BLaER1 treated with 17β-estradiol and CSF1 and Interleukin-3, amounts not matched to agents 10 nM and 100 nM (cell line): ENCODE data around the gene LMTK3.
"Not testable (repeated sequence)": the region's sequence is repeated elsewhere in the genome, so short reads cannot be mapped to it uniquely, and the experiment has no call there.

Source experiments
- H3K27ac ChIP-seq, 11 experiments: shearing (Covaris generic); formaldehyde crosslinking; 2 replicates each; pipeline ENCODE4 v1.8.1; 2022
- H3K27me3 ChIP-seq, 11 experiments: shearing (Covaris generic); formaldehyde crosslinking; 2 replicates each; pipeline ENCODE4 v1.8.1; 2022
- H3K36me3 ChIP-seq, 11 experiments: shearing (Covaris generic); formaldehyde crosslinking; 2 replicates each; pipeline ENCODE4 v1.8.1; 2022
- H3K4me1 ChIP-seq, 10 experiments: shearing (Covaris generic); formaldehyde crosslinking; 2 replicates each; pipeline ENCODE4 v1.8.1; 2022
- H3K4me2 ChIP-seq, 11 experiments: shearing (Covaris generic); formaldehyde crosslinking; 2 replicates each; pipeline ENCODE4 v1.8.1; 2022
- H3K4me3 ChIP-seq, 10 experiments: shearing (Covaris generic); formaldehyde crosslinking; 2 replicates each; pipeline ENCODE4 v1.8.1; 2022
- H3K9ac ChIP-seq, 11 experiments: shearing (Covaris generic); formaldehyde crosslinking; 2 replicates each; pipeline ENCODE4 v1.8.1; 2022
- H3K9me3 ChIP-seq, 11 experiments: shearing (Covaris generic); formaldehyde crosslinking; replicated peaks in 1 of 11; 2 replicates each; pipeline ENCODE4 v1.8.1; 2022
- H4K20me1 ChIP-seq, 11 experiments: shearing (Covaris generic); formaldehyde crosslinking; 2 replicates each; pipeline ENCODE4 v1.8.1; 2022
- Cebpa-rat ChIP-seq, 11 experiments: shearing (Covaris generic); IDR thresholded peaks; 2 replicates each; pipeline ENCODE4 v1.8.1; 2022

LMTK3 gene

DNA sequence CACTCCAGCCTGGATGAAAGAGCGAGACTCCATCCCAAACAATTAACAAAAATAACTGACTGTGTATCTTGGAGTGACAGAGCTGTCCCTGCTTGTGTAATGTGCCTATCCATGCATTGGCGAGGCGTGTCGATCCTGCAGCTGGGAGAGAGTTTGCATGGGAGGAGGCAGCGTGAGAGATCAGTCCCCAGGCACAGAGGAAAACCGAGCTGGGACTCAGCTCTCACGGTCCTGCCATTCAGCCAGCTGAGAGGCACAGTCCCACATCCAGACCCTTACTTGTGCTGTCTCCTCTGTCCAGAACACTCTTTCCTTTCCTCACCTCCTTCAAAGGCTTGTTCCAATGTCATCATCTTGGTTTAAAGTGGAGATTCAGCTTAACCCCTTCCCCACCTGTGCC, 28.5 kb upstream of the LMTK3 start:
- no peak overlapping the region for H3K4me2 ChIP-seq
- no peak overlapping the region for H3K27ac ChIP-seq
- TF ChIP-seq Cebpa-rat (IDR thresholded peaks at IDR 0.05) = no peak
- no peaks in the 10 kb centered on the region for H3K9me3 ChIP-seq
- no peak overlapping the region for H3K9ac ChIP-seq
- no peaks in the 10 kb centered on the region for H3K27me3 ChIP-seq
- H4K20me1 ChIP-seq = no peaks in the 10 kb centered on the region
- peaks cover 8 to 12% (median 10%) of the 10 kb centered on the region in 10 experiments for H3K4me1 ChIP-seq
- no peak overlapping the region for H3K4me3 ChIP-seq
- H3K36me3 ChIP-seq = no peaks in the 10 kb centered on the region

DNA sequence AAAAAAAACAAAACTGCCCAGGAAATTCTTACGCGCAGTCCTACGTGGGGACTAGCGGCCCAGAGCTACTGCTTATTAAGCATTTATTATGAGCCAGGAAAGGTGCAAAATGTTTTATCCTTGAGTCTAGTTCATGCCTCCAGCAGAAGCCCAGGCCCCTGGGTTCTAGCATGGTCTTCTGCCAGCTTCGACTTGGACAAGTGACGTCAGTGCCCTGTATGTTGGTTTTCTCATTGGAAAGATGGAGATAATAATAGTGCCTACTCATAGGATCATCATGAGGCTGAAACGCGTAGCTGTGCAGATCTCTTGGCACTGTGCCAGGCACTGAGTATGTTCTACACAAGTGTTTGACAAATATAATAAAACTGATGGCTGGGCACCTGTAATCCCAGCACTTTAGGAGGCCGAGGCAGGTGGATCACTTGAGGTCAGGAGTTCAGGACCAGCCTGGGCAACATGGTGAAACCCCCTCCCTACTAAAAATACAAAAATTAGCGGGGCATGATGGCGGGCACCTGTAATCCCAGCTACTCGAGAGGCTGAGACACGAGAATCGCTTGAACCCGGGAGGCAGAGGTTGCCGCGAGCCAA, 28.0 kb upstream of the LMTK3 start:
- Histone ChIP-seq H3K4me1 (peaks cover 8 to 12% (median 10%) of the 10 kb centered on the region in 10 experiments), H3K4me2 (no peak overlapping the region), H3K27me3 (no peaks in the 10 kb centered on the region), H4K20me1 (no peaks in the 10 kb centered on the region), H3K36me3 (no peaks in the 10 kb centered on the region), H3K9me3 (no peaks in the 10 kb centered on the region), H3K27ac (no peak overlapping the region), H3K4me3 (no peak overlapping the region), H3K9ac (no peak overlapping the region)
- no peak for TF ChIP-seq Cebpa-rat (IDR thresholded peaks at IDR 0.05)

DNA sequence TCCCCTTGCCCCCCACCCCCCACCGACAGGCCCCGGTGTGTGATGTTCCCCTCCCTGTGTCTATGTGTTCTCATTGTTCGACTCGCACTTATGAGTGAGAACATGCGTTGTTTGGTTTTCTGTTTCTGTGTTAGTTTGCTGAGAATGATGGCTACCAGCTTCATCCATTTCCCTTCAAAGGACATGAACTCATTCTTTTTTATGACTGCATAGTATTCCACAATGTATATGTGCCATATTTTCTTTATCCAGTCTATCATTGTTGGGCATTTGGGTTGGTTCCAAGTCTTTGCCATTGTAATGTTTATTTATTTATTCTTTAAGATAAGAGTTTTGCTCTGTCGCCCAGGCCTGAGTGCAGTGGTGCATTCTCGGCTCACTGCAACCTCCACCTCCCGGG, 26.4 kb upstream of the LMTK3 start:
- not testable (repeated sequence) for H3K9me3 ChIP-seq, H3K9ac ChIP-seq, H3K27me3 ChIP-seq, H3K27ac ChIP-seq, H3K36me3 ChIP-seq, H4K20me1 ChIP-seq, H3K4me3 ChIP-seq, H3K4me2 ChIP-seq, H3K4me1 ChIP-seq

DNA sequence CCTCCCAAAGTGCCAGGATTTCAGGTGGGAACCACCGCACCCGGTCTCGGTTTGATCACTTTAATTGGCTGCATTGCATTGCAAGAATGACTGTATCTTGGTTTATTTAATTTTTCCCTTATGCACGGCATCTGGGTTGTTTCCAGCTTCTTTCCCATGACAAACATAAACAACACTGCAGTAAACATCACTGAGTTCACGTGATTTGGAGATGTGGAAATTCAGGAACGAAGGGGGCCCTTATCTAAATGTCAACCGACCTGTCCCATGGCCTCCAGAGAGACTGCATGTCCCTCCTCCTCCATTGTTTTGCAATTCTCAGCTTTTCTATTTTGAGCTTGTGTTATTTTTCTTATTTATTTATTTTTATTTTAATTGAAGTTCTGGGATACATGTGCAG, 25.9 kb upstream of the LMTK3 start:
- Histone ChIP-seq H3K4me3 (no peak overlapping the region), H3K9ac (no peak overlapping the region), H3K36me3 (no peaks in the 10 kb centered on the region), H3K9me3 (no peaks in the 10 kb centered on the region), H4K20me1 (no peaks in the 10 kb centered on the region), H3K27ac (no peak overlapping the region), H3K4me2 (no peak overlapping the region), H3K4me1 (no peaks in the 10 kb centered on the region), H3K27me3 (no peaks in the 10 kb centered on the region)
- TF ChIP-seq Cebpa-rat (IDR thresholded peaks at IDR 0.05) = no peak

DNA sequence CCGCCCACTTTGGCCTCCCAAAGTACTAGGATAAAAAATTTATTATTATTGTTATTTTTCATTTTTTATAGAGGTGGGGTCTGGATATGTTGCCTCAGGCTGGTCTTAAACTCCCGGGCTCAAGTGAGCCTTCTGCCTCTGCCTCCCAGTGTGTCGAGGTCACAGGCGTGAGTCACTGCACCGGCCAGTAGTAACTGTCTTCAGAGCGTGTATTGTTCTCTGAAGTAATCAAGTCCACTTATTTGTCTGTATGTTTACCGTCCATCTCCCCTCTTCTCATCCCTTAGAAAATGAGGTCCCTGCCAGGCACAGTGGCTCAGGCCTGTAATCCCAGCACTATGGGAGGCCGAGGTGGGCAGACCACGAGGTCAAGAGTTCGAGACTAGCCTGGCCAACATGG, 22.1 kb upstream of the LMTK3 start:
- H4K20me1 ChIP-seq = no peaks in the 10 kb centered on the region
- no peak for TF ChIP-seq Cebpa-rat (IDR thresholded peaks at IDR 0.05)
- no peak overlapping the region for H3K27ac ChIP-seq
- no peaks in the 10 kb centered on the region for H3K27me3 ChIP-seq
- no peaks in the 10 kb centered on the region for H3K4me1 ChIP-seq
- no peaks in the 10 kb centered on the region for H3K36me3 ChIP-seq
- H3K4me2 ChIP-seq = no peak overlapping the region
- no peak overlapping the region for H3K4me3 ChIP-seq
- no peak overlapping the region for H3K9ac ChIP-seq
- peaks cover 7 to 10% (median 8%) of the 10 kb centered on the region in 11 experiments for H3K9me3 ChIP-seq

DNA sequence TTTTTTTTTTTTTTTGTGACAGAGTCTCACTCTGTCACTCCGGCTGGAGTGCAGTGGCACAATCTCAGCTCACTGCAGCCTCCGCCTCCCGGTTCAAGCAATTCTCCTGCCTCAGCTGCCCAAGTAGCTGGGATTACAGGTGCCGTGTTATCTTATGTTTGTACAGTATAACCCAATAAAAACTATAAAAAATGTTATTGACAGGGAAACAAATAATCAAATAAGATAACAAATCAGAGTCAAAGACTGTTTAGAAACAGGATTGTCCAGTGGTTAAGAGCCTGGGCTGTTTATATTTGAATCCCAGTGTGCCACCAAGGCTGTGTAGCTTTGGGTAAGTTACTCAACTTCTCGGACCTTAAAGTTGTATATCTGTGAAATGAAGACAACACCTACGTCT, 19.1 kb upstream of the LMTK3 start:
- H3K9me3 ChIP-seq = peaks cover 36 to 40% (median 38%) of the 10 kb centered on the region in 11 experiments
- no peak overlapping the region for H3K9ac ChIP-seq
- no peaks in the 10 kb centered on the region for H4K20me1 ChIP-seq
- no peaks in the 10 kb centered on the region for H3K4me1 ChIP-seq
- no peak for TF ChIP-seq Cebpa-rat (IDR thresholded peaks at IDR 0.05)
- no peak overlapping the region for H3K4me3 ChIP-seq
- no peaks in the 10 kb centered on the region for H3K36me3 ChIP-seq
- no peak overlapping the region for H3K27ac ChIP-seq
- H3K4me2 ChIP-seq = no peak overlapping the region
- H3K27me3 ChIP-seq = no peaks in the 10 kb centered on the region

DNA sequence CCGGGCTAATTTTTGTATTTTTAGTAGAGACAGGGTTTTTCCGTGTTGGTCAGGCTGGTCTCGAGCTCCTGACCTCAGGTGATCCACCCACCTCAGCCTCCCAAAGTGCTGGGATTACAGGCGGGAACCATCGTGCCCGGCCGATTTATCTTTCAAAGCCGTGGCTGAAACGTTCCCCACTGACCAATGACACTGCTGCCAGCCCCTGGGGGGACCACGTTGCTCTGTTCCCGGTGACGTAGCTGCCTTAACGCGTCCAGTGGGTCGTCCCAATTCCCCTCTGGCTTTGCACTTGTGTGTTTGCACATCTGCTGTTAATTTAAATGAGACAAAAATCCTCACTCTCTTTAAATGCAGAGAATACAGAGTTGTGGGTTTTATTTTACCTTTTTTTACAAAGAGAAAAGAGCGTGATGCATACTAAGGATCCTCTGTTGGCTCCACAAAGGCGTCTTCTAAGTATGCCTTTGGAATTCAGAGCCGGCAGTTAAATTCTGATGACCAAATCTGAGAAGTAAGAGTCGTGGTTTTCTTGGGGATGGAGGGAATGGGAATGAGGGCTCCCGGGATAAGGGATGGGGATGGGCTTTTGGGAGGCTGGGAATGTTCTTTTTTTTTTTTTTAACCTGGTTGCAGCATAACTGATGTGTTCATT, 18.6 kb upstream of the LMTK3 start:
- no peak for TF ChIP-seq Cebpa-rat (IDR thresholded peaks at IDR 0.05)
- H3K9ac ChIP-seq = no peak overlapping the region

DNA sequence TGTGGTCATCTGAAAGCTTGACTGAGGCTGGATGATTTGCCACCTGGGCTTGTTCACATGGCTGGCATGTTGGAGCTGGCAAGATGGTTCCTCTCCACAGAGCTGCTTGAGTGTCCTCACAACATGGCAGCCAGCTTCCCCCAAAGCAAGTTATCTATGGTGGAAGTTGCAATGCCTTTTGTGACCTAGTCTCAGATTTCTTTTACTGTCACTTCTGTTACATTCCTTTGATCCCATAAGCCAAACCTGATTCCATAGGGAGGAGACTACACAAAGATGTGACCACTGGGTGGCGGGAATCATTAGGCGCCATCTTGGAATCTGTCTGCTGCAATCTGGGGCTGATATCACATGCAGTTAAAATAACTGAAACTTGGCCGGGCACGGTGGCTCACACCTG, 17.5 kb upstream of the LMTK3 start:
- H3K9ac ChIP-seq = no peak overlapping the region
- no peak for TF ChIP-seq Cebpa-rat (IDR thresholded peaks at IDR 0.05)
- H3K4me1 ChIP-seq = no peaks in the 10 kb centered on the region
- no peak overlapping the region for H3K4me3 ChIP-seq
- no peaks in the 10 kb centered on the region for H4K20me1 ChIP-seq
- H3K27me3 ChIP-seq = no peaks in the 10 kb centered on the region
- H3K36me3 ChIP-seq = no peaks in the 10 kb centered on the region
- no peak overlapping the region for H3K4me2 ChIP-seq
- H3K9me3 ChIP-seq = peaks cover 42 to 54% (median 48%) of the 10 kb centered on the region in 11 experiments
- no peak overlapping the region for H3K27ac ChIP-seq

More for the DNA sequence above, 18.6 kb upstream of the LMTK3 start:
- no peak overlapping the region for H3K4me2 ChIP-seq
- no peaks in the 10 kb centered on the region for H4K20me1 ChIP-seq
- no peak overlapping the region for H3K4me3 ChIP-seq
- H3K4me1 ChIP-seq = no peaks in the 10 kb centered on the region
- H3K27me3 ChIP-seq = no peaks in the 10 kb centered on the region
- no peak overlapping the region for H3K27ac ChIP-seq
- H3K9me3 ChIP-seq = peaks cover 36 to 44% (median 38%) of the 10 kb centered on the region in 11 experiments
- H3K36me3 ChIP-seq = no peaks in the 10 kb centered on the region

DNA sequence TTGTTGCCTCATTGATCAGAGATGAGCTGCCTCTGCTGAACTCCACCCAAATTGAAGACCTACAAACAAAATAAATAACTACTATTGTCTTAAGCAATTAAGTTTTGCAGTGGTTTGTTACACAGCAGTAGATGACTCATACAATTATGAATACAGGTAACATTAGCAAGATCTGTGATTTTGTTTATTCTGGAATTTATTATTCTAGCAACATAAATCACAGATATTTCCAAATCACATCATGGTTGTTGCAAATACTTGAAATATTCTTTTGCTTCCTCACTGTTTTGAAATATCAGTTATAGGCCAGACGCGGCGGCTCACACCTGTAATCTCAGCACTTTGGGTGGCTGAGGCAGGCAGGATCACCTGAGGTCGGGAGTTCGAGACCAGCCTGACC, 13.1 kb upstream of the LMTK3 start:
- Histone ChIP-seq H3K4me2 (no peak overlapping the region), H3K9me3 (peaks cover 45 to 59% (median 51%) of the 10 kb centered on the region in 11 experiments), H3K4me1 (peaks cover 0 to 5% (median 0%) of the 10 kb centered on the region in 10 experiments; a peak in 2 of 20 replicates), H3K9ac (no peak overlapping the region), H3K27ac (no peak overlapping the region), H4K20me1 (no peaks in the 10 kb centered on the region), H3K36me3 (no peaks in the 10 kb centered on the region), H3K27me3 (no peaks in the 10 kb centered on the region), H3K4me3 (no peak overlapping the region)
- no peak for TF ChIP-seq Cebpa-rat (IDR thresholded peaks at IDR 0.05)

DNA sequence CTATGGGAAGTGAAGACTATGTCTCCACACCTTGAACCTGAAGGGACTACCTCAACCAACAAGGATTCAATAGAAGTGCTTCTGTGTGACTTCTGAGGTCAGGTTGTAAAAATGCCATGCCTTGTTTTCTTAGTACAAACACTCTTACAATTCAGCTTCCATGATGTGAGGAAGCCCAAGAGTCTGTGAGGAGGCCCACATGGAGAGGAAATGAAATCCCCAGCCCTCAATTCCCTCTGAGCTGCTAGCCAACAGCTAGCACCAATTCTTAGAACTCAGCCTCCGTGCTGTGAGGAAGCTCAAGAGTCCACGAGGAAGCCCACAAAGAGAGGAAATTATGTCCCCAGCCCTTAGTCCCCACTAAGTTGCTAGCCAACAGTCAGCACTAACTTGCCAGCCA, 12.6 kb upstream of the LMTK3 start:
- Histone ChIP-seq H4K20me1 (no peaks in the 10 kb centered on the region), H3K9me3 (peaks cover 41 to 56% (median 46%) of the 10 kb centered on the region in 11 experiments), H3K36me3 (no peaks in the 10 kb centered on the region), H3K9ac (no peak overlapping the region), H3K27me3 (no peaks in the 10 kb centered on the region), H3K27ac (no peak overlapping the region), H3K4me3 (no peak overlapping the region), H3K4me2 (no peak overlapping the region), H3K4me1 (peaks cover 0 to 6% (median 0%) of the 10 kb centered on the region in 10 experiments; a peak in 2 of 20 replicates)
- no peak for TF ChIP-seq Cebpa-rat (IDR thresholded peaks at IDR 0.05)
